CD14-positive monocyte (primary cell): ENCODE data around the gene MEPE. TPM values are rescaled to one million over a fixed set of nuclear protein-coding genes. Genes with fewer than 3 reads are reported as not detected.

Experiments
- DNase-seq, 3 donors: peaks; one replicate each; pipeline ENCODE4 v3.0.0-alpha.2; 2011 to 2022
- H2AFZ ChIP-seq: 2 replicates; pipeline ENCODE4 v1.6.0; 2012; ENCODE audit warnings: mild to moderate bottlenecking, low read depth, low read length, inconsistent platforms; ENCODE audit not compliant: insufficient read depth, poor library complexity, severe bottlenecking
- H3K27ac ChIP-seq, 2 donors: 1 replicate in 1 of 2; 2 replicates in 1 of 2; pipeline ENCODE4 v1.5.1; 2012 to 2013; ENCODE audit warnings: low read length in 2 of 2, control low read depth in 1 of 2, inconsistent platforms in 1 of 2, low read depth in 1 of 2, mild to moderate bottlenecking in 1 of 2
- H3K27me3 ChIP-seq, 2 donors: one replicate each; pipeline versions ENCODE4 v1.6.0 to v1.6.1; 2011 to 2013; ENCODE audit warnings: low read length in 2 of 2; ENCODE audit not compliant: control insufficient read depth in 2 of 2, insufficient read depth in 2 of 2
- H3K36me3 ChIP-seq, 2 donors: replicated peaks in 1 of 2; 1 replicate in 1 of 2; 2 replicates in 1 of 2; pipeline versions ENCODE4 v1.5.1 to v1.6.1; 2012 to 2013; ENCODE audit warnings: low read length in 2 of 2, control low read depth in 1 of 2, inconsistent platforms in 1 of 2, mild to moderate bottlenecking in 1 of 2; ENCODE audit not compliant: insufficient read depth in 2 of 2, control insufficient read depth in 1 of 2
- H3K4me1 ChIP-seq, 2 donors: 1 replicate in 1 of 2; 2 replicates in 1 of 2; pipeline versions ENCODE4 v1.5.1 to v1.6.1; 2012 to 2013; ENCODE audit warnings: low read length in 2 of 2, control low read depth in 1 of 2, inconsistent platforms in 1 of 2, mild to moderate bottlenecking in 1 of 2, moderate library complexity in 1 of 2; ENCODE audit not compliant: insufficient read depth in 2 of 2, control insufficient read depth in 1 of 2
- H3K4me2 ChIP-seq: replicated peaks from 2 replicates; pipeline ENCODE3; 2012; ENCODE audit warnings: low read length, moderate library complexity, mild to moderate bottlenecking; ENCODE audit not compliant: poor library complexity, severe bottlenecking; ENCODE audit errors: extremely low read depth
- H3K4me3 ChIP-seq, 3 experiments: fragments of 200-600 bp in 1 of 3; sonication (generic) in 1 of 3; replicated peaks in 1 of 3; 1 replicate in 2 of 3; 2 replicates in 1 of 3; pipeline ENCODE4 v1.5.1; 2011 to 2013; ENCODE audit warnings: low read length in 3 of 3, mild to moderate bottlenecking in 3 of 3, control low read depth in 2 of 3, low read depth in 2 of 3, inconsistent platforms in 1 of 3, moderate library complexity in 1 of 3
- H3K79me2 ChIP-seq: 2 replicates; pipeline ENCODE4 v1.6.0; 2012; ENCODE audit warnings: mild to moderate bottlenecking, control low read depth, inconsistent platforms, low read length, moderate library complexity; ENCODE audit not compliant: insufficient read depth
- H3K9ac ChIP-seq: 2 replicates; pipeline ENCODE4 v1.6.0; 2017; ENCODE audit warnings: low read length, mild to moderate bottlenecking; ENCODE audit not compliant: insufficient read depth, poor library complexity, severe bottlenecking
- H3K9me3 ChIP-seq, 2 donors: replicated peaks in 1 of 2; 1 replicate in 1 of 2; 2 replicates in 1 of 2; pipeline versions ENCODE4 v1.5.1 to v1.6.1; 2012 to 2013; ENCODE audit warnings: low read length in 2 of 2, control low read depth in 1 of 2; ENCODE audit not compliant: control insufficient read depth in 1 of 2, insufficient read depth in 1 of 2
- H4K20me1 ChIP-seq: 2 replicates; pipeline ENCODE4 v1.6.0; 2012; ENCODE audit warnings: mild to moderate bottlenecking, low read length, control low read depth, moderate library complexity; ENCODE audit not compliant: insufficient read depth
- H3K27ac Mint-ChIP-seq, 7 donors: one replicate each; pipeline ENCODE4 v1.8.0; 2020; ENCODE audit warnings: mild to moderate bottlenecking in 7 of 7, mixed read lengths in 7 of 7, moderate library complexity in 6 of 7, inconsistent platforms in 2 of 7
- H3K27me3 Mint-ChIP-seq, 3 donors: one replicate each; pipeline ENCODE4 v1.8.0; 2021 to 2022; ENCODE audit warnings: low read depth in 3 of 3, mild to moderate bottlenecking in 3 of 3, mixed read lengths in 3 of 3, moderate library complexity in 3 of 3, inconsistent platforms in 1 of 3
- H3K36me3 Mint-ChIP-seq, 2 donors: one replicate each; pipeline ENCODE4 v1.8.0; 2020; ENCODE audit warnings: mixed read lengths in 2 of 2, inconsistent platforms in 1 of 2, mild to moderate bottlenecking in 1 of 2
- H3K4me1 Mint-ChIP-seq: one replicate; pipeline ENCODE4 v1.8.0; 2020; ENCODE audit warnings: mild to moderate bottlenecking, mixed read lengths
- H3K4me3 Mint-ChIP-seq, 2 donors: one replicate each; pipeline ENCODE4 v1.8.0; 2020; ENCODE audit warnings: mild to moderate bottlenecking in 2 of 2, mixed read lengths in 2 of 2, moderate library complexity in 1 of 2
- H3K9me3 Mint-ChIP-seq, 7 donors: one replicate each; pipeline ENCODE4 v1.8.0; 2020 to 2022; ENCODE audit warnings: mixed read lengths in 7 of 7, mild to moderate bottlenecking in 6 of 7, moderate library complexity in 6 of 7, inconsistent platforms in 2 of 7
- WGBS: methylation state at CpG from one replicate; pipeline ENCODE4 v1.1.5; 2013; ENCODE audit warnings: missing lambda C conversion rate; ENCODE audit not compliant: insufficient coverage; 5-methylcytosine and 5-hydroxymethylcytosine counted together
- intact Hi-C, 2 donors: fragments of 100-400 bp; cut with micrococcal nuclease; formaldehyde crosslinking; loops; one replicate each; pipeline versions ENCODE4 v1.15.0 to v1.15.1; 2023
- polyA plus RNA-seq, 3 donors: library from polyadenylated mRNA; depleted of rRNA in 1 of 3; unstranded in 2 of 3; stranded (reverse) in 1 of 3; fragments of 300-500 nt in 2 of 3; fragments of >200 nt in 1 of 3; fragmentation: Illumina TruSeq in 2 of 3; gene quantifications; 1 replicate in 2 of 3; 2 replicates in 1 of 3; pipeline ENCODE4 v1.2.3, GENCODE V29; 2012 to 2021
- TF ChIP-seq, protein P1 (sequence below): fragments of 200-600 bp; IDR thresholded peaks from one replicate; pipeline ENCODE4 v1.8.0; 2022; ENCODE audit warnings: antibody characterized with exemption, mild to moderate bottlenecking

Gene MEPE
- polyA plus RNA-seq, 3 donors, result not detected

DNA sequence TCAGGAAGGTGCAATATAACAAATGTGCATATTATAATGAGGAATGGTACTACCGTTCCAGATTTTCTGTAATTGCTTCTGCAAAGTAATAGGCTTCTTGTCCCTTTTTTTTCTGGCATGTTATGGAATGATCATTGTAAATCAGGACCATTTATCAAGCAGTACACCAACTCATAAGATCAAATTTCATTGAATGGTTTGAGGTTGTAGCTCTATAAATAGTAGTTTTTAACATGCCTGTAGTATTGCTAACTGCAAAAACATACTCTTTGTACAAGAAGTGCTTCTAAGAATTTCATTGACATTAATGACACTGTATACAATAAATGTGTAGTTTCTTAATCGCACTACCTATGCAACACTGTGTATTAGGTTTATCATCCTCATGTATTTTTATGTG lies 20.8 kb upstream of the MEPE start:
- H3K4me2 ChIP-seq, result no peak overlapping the region
- Mint-ChIP-seq H3K4me1 (peaks cover 9% of the 10 kb centered on the region), H3K36me3 (no peaks in the 10 kb centered on the region), H3K27ac (no peak overlapping the region), H3K27me3 (peaks cover 0 to 1% (median 0%) of the 10 kb centered on the region in 3 donors), H3K9me3 (peaks cover 6 to 27% (median 13%) of the 10 kb centered on the region in 7 donors), H3K4me3 (no peak overlapping the region)
- no peaks in the 10 kb centered on the region for H3K79me2 ChIP-seq
- TF ChIP-seq, protein P1, sequence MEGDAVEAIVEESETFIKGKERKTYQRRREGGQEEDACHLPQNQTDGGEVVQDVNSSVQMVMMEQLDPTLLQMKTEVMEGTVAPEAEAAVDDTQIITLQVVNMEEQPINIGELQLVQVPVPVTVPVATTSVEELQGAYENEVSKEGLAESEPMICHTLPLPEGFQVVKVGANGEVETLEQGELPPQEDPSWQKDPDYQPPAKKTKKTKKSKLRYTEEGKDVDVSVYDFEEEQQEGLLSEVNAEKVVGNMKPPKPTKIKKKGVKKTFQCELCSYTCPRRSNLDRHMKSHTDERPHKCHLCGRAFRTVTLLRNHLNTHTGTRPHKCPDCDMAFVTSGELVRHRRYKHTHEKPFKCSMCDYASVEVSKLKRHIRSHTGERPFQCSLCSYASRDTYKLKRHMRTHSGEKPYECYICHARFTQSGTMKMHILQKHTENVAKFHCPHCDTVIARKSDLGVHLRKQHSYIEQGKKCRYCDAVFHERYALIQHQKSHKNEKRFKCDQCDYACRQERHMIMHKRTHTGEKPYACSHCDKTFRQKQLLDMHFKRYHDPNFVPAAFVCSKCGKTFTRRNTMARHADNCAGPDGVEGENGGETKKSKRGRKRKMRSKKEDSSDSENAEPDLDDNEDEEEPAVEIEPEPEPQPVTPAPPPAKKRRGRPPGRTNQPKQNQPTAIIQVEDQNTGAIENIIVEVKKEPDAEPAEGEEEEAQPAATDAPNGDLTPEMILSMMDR, result no peak
- H3K27ac ChIP-seq, result no peak overlapping the region
- H3K9ac ChIP-seq, result no peak overlapping the region
- H3K27me3 ChIP-seq, result no peaks in the 10 kb centered on the region
- intact Hi-C loops, result no loop called here
- H3K9me3 ChIP-seq, result peaks cover 5% of the 10 kb centered on the region in 2 donors
- no CpG with 5 or more reads among the region's 2 CpGs for WGBS
- DNase-seq, result no peak
- H3K36me3 ChIP-seq, result no peaks in the 10 kb centered on the region
- no peaks in the 10 kb centered on the region for H4K20me1 ChIP-seq
- H3K4me1 ChIP-seq, result peaks cover 8 to 10% of the 10 kb centered on the region in 2 donors
- no peak overlapping the region for H2AFZ ChIP-seq
- no peak overlapping the region for H3K4me3 ChIP-seq

DNA sequence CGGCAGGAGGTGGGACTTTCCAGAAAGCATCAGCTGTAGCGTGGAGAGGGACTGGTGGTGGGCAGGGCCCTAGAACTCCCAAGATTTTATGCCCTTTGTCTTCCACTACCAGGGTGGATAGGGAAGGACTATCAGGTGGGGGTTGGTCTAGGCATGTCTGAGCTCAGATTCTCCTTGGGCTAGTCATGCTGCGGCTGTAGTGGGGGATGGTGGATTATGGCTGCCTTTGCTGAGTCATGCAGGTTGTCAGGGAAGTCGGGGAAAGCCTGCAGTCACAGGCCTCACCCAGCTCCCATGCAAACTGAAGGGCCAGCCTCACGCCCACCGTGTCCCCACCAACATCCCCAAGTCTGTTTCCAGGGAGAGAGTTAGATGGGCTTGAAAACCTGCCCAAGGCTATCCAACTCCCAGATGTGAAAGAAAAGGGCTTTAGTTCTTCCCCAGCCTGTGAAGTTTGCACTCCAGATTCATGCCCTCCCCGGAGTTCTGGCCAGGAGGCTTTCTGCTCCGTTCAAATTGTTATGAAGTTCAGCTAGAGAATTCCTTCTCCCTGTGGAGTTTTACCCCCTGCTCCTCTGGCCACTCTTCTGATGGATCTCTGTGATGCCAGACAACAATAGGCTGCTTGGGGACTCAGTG lies 13.4 kb upstream of the MEPE start:
- Histone ChIP-seq H3K27me3 (no peaks in the 10 kb centered on the region), H3K36me3 (no peaks in the 10 kb centered on the region), H3K9ac (no peak overlapping the region), H3K4me2 (no peak overlapping the region), H3K4me1 (no peaks in the 10 kb centered on the region), H3K79me2 (no peaks in the 10 kb centered on the region), H2AFZ (no peak overlapping the region), H3K4me3 (no peak overlapping the region), H3K9me3 (peaks cover 0 to 3% of the 10 kb centered on the region in 2 donors), H3K27ac (no peak overlapping the region), H4K20me1 (no peaks in the 10 kb centered on the region)
- Mint-ChIP-seq H3K9me3 (peaks cover 0 to 14% (median 6%) of the 10 kb centered on the region in 7 donors), H3K27ac (no peak overlapping the region), H3K27me3 (peaks cover 0 to 4% (median 3%) of the 10 kb centered on the region in 3 donors), H3K4me3 (no peak overlapping the region), H3K36me3 (no peaks in the 10 kb centered on the region), H3K4me1 (no peaks in the 10 kb centered on the region)
- no peak for DNase-seq
- intact Hi-C loops, result no loop called here
- TF ChIP-seq, protein P1, result no peak
- WGBS, result 66% methylated on average over 4 of the region's 8 CpGs
